ENCODE results near the gene RPL3.

Gene RPL3

GRCh38 chr22:39293766-39294368, 25.6 kb downstream of the RPL3 start:
- H3K27me3 ChIP-seq (ENCODE audit: control insufficient read depth, insufficient read depth, low read length), result no peaks in the 10 kb centered on the region
- H3K4me1 ChIP-seq (ENCODE audit: control insufficient read depth, insufficient read depth, low read length), result peaks cover 46% of the 10 kb centered on the region
- H3K9ac ChIP-seq (ENCODE audit: low read depth, low read length), result no peak overlapping the region

GRCh38 chr22:39292561-39293074, 26.8 kb downstream of the RPL3 start:
- no peaks in the 10 kb centered on the region for H3K27me3 ChIP-seq (ENCODE audit: control insufficient read depth, insufficient read depth, low read length)
- peak overlapping the region; percentile 38 for H3K4me3 ChIP-seq (ENCODE audit: low read length)
- H3K4me1 ChIP-seq (ENCODE audit: control insufficient read depth, insufficient read depth, low read length), result peaks cover 36% of the 10 kb centered on the region
- H3K4me2 ChIP-seq (ENCODE audit: low read length), result peak overlapping the region; percentile 57
- H3K9ac ChIP-seq (ENCODE audit: low read depth, low read length), result peak overlapping the region; percentile 63
- H3K36me3 ChIP-seq (ENCODE audit: insufficient read depth, low read length), result no peaks in the 10 kb centered on the region
- H3K9me3 ChIP-seq (replicated peaks; ENCODE audit: low read length), result no peaks in the 10 kb centered on the region

More at GRCh38 chr22:39293766-39294368, 25.6 kb downstream of the RPL3 start:
- Histone ChIP-seq H3K36me3 (ENCODE audit: insufficient read depth, low read length) (no peaks in the 10 kb centered on the region), H3K9me3 (replicated peaks; ENCODE audit: low read length) (no peaks in the 10 kb centered on the region), H3K4me3 (ENCODE audit: low read length) (no peak overlapping the region), H3K4me2 (ENCODE audit: low read length) (no peak overlapping the region)

GRCh38 chr22:39292031-39292462, 27.4 kb downstream of the RPL3 start:
- Histone ChIP-seq H3K9ac (ENCODE audit: low read depth, low read length) (peak overlapping the region; percentile 63), H3K4me2 (ENCODE audit: low read length) (peak overlapping the region; percentile 57), H3K27me3 (ENCODE audit: control insufficient read depth, insufficient read depth, low read length) (no peaks in the 10 kb centered on the region), H3K36me3 (ENCODE audit: insufficient read depth, low read length) (no peaks in the 10 kb centered on the region), H3K4me3 (ENCODE audit: low read length) (peak overlapping the region; percentile 38), H3K9me3 (replicated peaks; ENCODE audit: low read length) (no peaks in the 10 kb centered on the region), H3K4me1 (ENCODE audit: control insufficient read depth, insufficient read depth, low read length) (peaks cover 30% of the 10 kb centered on the region)

GRCh38 chr22:39291523-39291922, 27.9 kb downstream of the RPL3 start:
- no peaks in the 10 kb centered on the region for H3K9me3 ChIP-seq (replicated peaks; ENCODE audit: low read length)
- no peaks in the 10 kb centered on the region for H3K27me3 ChIP-seq (ENCODE audit: control insufficient read depth, insufficient read depth, low read length)
- H3K4me1 ChIP-seq (ENCODE audit: control insufficient read depth, insufficient read depth, low read length), result peaks cover 27% of the 10 kb centered on the region
- peak overlapping the region; percentile 63 for H3K9ac ChIP-seq (ENCODE audit: low read depth, low read length)
- no peaks in the 10 kb centered on the region for H3K36me3 ChIP-seq (ENCODE audit: insufficient read depth, low read length)
- H3K4me2 ChIP-seq (ENCODE audit: low read length), result no peak overlapping the region
- H3K4me3 ChIP-seq (ENCODE audit: low read length), result no peak overlapping the region

GRCh38 chr22:39290724-39291161, 28.7 kb downstream of the RPL3 start:
- Histone ChIP-seq H3K4me3 (ENCODE audit: low read length) (no peak overlapping the region), H3K27me3 (ENCODE audit: control insufficient read depth, insufficient read depth, low read length) (no peaks in the 10 kb centered on the region), H3K9ac (ENCODE audit: low read depth, low read length) (peak overlapping the region; percentile 6), H3K4me1 (ENCODE audit: control insufficient read depth, insufficient read depth, low read length) (peaks cover 27% of the 10 kb centered on the region), H3K4me2 (ENCODE audit: low read length) (no peak overlapping the region), H3K36me3 (ENCODE audit: insufficient read depth, low read length) (no peaks in the 10 kb centered on the region), H3K9me3 (replicated peaks; ENCODE audit: low read length) (no peaks in the 10 kb centered on the region)

GRCh38 chr22:39289975-39290720, 29.3 kb downstream of the RPL3 start:
- Histone ChIP-seq H3K9me3 (replicated peaks; ENCODE audit: low read length) (no peaks in the 10 kb centered on the region), H3K4me1 (ENCODE audit: control insufficient read depth, insufficient read depth, low read length) (peaks cover 27% of the 10 kb centered on the region), H3K4me2 (ENCODE audit: low read length) (no peak overlapping the region), H3K27me3 (ENCODE audit: control insufficient read depth, insufficient read depth, low read length) (no peaks in the 10 kb centered on the region), H3K4me3 (ENCODE audit: low read length) (no peak overlapping the region), H3K36me3 (ENCODE audit: insufficient read depth, low read length) (no peaks in the 10 kb centered on the region), H3K9ac (ENCODE audit: low read depth, low read length) (no peak overlapping the region)

GRCh38 chr22:39289533-39289932, 29.9 kb downstream of the RPL3 start:
- Histone ChIP-seq H3K27me3 (ENCODE audit: control insufficient read depth, insufficient read depth, low read length) (no peaks in the 10 kb centered on the region), H3K4me3 (ENCODE audit: low read length) (no peak overlapping the region), H3K9ac (ENCODE audit: low read depth, low read length) (no peak overlapping the region), H3K9me3 (replicated peaks; ENCODE audit: low read length) (peaks cover 5% of the 10 kb centered on the region), H3K4me1 (ENCODE audit: control insufficient read depth, insufficient read depth, low read length) (peaks cover 27% of the 10 kb centered on the region), H3K36me3 (ENCODE audit: insufficient read depth, low read length) (no peaks in the 10 kb centered on the region), H3K4me2 (ENCODE audit: low read length) (no peak overlapping the region)

GRCh38 chr22:39288135-39288898, 31.1 kb downstream of the RPL3 start:
- Histone ChIP-seq H3K4me3 (ENCODE audit: low read length) (no peak overlapping the region), H3K9me3 (replicated peaks; ENCODE audit: low read length) (peaks cover 5% of the 10 kb centered on the region), H3K36me3 (ENCODE audit: insufficient read depth, low read length) (no peaks in the 10 kb centered on the region), H3K4me1 (ENCODE audit: control insufficient read depth, insufficient read depth, low read length) (peaks cover 38% of the 10 kb centered on the region), H3K4me2 (ENCODE audit: low read length) (no peak overlapping the region), H3K27me3 (ENCODE audit: control insufficient read depth, insufficient read depth, low read length) (no peaks in the 10 kb centered on the region), H3K9ac (ENCODE audit: low read depth, low read length) (no peak overlapping the region)

GRCh38 chr22:39287076-39287725, 32.2 kb downstream of the RPL3 start:
- H3K4me1 ChIP-seq (ENCODE audit: control insufficient read depth, insufficient read depth, low read length), result peaks cover 40% of the 10 kb centered on the region
- no peaks in the 10 kb centered on the region for H3K36me3 ChIP-seq (ENCODE audit: insufficient read depth, low read length)
- H3K27me3 ChIP-seq (ENCODE audit: control insufficient read depth, insufficient read depth, low read length), result no peaks in the 10 kb centered on the region
- H3K9me3 ChIP-seq (replicated peaks; ENCODE audit: low read length), result peaks cover 5% of the 10 kb centered on the region
- H3K4me3 ChIP-seq (ENCODE audit: low read length), result no peak overlapping the region
- H3K4me2 ChIP-seq (ENCODE audit: low read length), result no peak overlapping the region
- no peak overlapping the region for H3K9ac ChIP-seq (ENCODE audit: low read depth, low read length)

- Histone ChIP-seq H3K4me3 (ENCODE audit: low read length) (no peak overlapping the region), H3K9ac (ENCODE audit: low read depth, low read length) (no peak overlapping the region), H3K9me3 (replicated peaks; ENCODE audit: low read length) (peaks cover 5% of the 10 kb centered on the region), H3K27me3 (ENCODE audit: control insufficient read depth, insufficient read depth, low read length) (no peaks in the 10 kb centered on the region), H3K4me2 (ENCODE audit: low read length) (no peak overlapping the region), H3K4me1 (ENCODE audit: control insufficient read depth, insufficient read depth, low read length) (peaks cover 27% of the 10 kb centered on the region), H3K36me3 (ENCODE audit: insufficient read depth, low read length) (no peaks in the 10 kb centered on the region)
Measured at GRCh38 chr22:39284983-39285382, 34.4 kb downstream of the RPL3 start.

All from skeletal muscle satellite cell (primary cell).